Measurements from ENCODE around the gene TMEM43.
"Not testable (repeated sequence)": the region's sequence is repeated elsewhere in the genome, so short reads cannot be mapped to it uniquely, and the experiment has no call there.

The TMEM43 gene

GRCh38 chr3:14124615-14125192, at the start of gene TMEM43, which contains the start of gene CHCHD4:
TSS of gene TMEM43 (plus strand) at chr3:14125052. CDS start at chr3:14125194, 142 bp downstream.
TSS of gene CHCHD4 (minus strand) at chr3:14124870. CDS start at chr3:14124676, 194 bp downstream.
- DNase-seq, result peak; percentile 96

GRCh38 chr3:14075233-14075632, 49.6 kb upstream of the TMEM43 start:
- DNase-seq, result not testable (repeated sequence)

GRCh38 chr3:14077310-14077709, 47.5 kb upstream of the TMEM43 start:
- DNase-seq, result no peak

GRCh38 chr3:14082108-14082657, 42.7 kb upstream of the TMEM43 start:
- DNase-seq, result no peak

GRCh38 chr3:14087461-14087860, 37.4 kb upstream of the TMEM43 start:
- not testable (repeated sequence) for DNase-seq

GRCh38 chr3:14091959-14092358, 32.9 kb upstream of the TMEM43 start:
- DNase-seq, result not testable (repeated sequence)

- DNase-seq, result no peak
Observed at GRCh38 chr3:14092464-14092863, 32.4 kb upstream of the TMEM43 start.

GRCh38 chr3:14093831-14094230, 31.0 kb upstream of the TMEM43 start:
- DNase-seq, result no peak

- no peak for DNase-seq
Observed at GRCh38 chr3:14096742-14097141, 28.1 kb upstream of the TMEM43 start.

GRCh38 chr3:14097616-14098391, 27.0 kb upstream of the TMEM43 start:
- no peak for DNase-seq

GRCh38 chr3:14109821-14110220, 15.0 kb upstream of the TMEM43 start:
- DNase-seq, result not testable (repeated sequence)

- DNase-seq, result no peak
Observed at GRCh38 chr3:14110699-14111098, 14.2 kb upstream of the TMEM43 start.

GRCh38 chr3:14113965-14114635, 10.8 kb upstream of the TMEM43 start:
- DNase-seq, result no peak

GRCh38 chr3:14117468-14118399, 7.1 kb upstream of the TMEM43 start:
- no peak for DNase-seq

GRCh38 chr3:14118400-14119381, 6.2 kb upstream of the TMEM43 start:
- no peak for DNase-seq

- DNase-seq, result no peak
Observed at GRCh38 chr3:14119651-14120050, 5.2 kb upstream of the TMEM43 start.

- DNase-seq, result no peak
Observed at GRCh38 chr3:14120111-14120920, 4.5 kb upstream of the TMEM43 start.

- DNase-seq, result peak; percentile 34
Observed at GRCh38 chr3:14120921-14121448, 3.9 kb upstream of the TMEM43 start.

GRCh38 chr3:14121859-14122258, 3.0 kb upstream of the TMEM43 start:
- no peak for DNase-seq

GRCh38 chr3:14122301-14122700, 2.6 kb upstream of the TMEM43 start:
- DNase-seq, result peak; percentile 56
